HG02678 (cell line): ENCODE measurements around the gene ENTREP1.
"Not testable (repeated sequence)": the region's sequence is repeated elsewhere in the genome, so short reads cannot be mapped to it uniquely, and the experiment has no call there.

ENCODE experiments used
- ATAC-seq: cut with Tn5 transposase; IDR thresholded peaks from one replicate; pipeline ENCODE4 v1.9.1; 2021; ENCODE audit warnings: mild to moderate bottlenecking, moderate library complexity; ENCODE audit not compliant: unreplicated experiment

ENTREP1 gene

DNA sequence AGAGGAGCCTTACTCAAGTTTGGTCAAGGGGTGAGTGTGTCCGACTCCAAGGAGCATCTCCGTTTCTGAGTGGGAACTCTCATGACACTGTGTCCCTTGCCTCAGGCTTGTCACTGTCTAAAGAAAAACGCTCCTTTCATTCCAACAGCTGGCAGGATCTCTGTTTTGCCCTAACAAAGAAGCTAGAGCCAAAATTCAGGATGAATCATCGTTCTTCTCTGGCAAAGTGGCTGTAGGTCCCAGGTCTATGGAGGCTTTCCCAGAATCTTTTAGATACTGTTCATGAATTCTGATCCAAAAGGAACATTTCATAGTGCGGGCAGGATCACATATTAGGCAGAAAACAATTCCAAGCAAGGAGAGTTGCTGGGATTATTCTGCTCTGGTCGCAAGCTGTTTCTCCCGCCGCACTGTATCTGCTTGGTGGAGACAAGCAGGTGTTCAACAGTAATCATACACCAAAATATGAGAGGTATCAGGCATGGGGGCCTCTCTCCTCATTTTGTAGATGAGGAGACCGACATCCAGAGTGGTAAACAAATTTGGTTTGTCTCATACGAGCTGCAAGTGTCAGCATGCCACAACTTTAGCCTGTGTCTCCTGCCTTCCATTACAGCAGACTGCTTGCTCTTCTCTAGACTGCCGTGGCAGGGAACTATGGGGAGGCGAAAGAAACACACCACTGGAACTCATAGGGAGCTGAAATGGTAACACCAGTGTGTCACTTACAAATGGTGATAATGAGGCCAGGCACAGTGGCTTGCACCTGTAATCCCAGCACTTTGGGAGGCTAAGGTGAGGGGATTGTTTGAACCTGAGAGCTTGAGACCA, 72.6 kb downstream of the ENTREP1 start:
- no peak for ATAC-seq

DNA sequence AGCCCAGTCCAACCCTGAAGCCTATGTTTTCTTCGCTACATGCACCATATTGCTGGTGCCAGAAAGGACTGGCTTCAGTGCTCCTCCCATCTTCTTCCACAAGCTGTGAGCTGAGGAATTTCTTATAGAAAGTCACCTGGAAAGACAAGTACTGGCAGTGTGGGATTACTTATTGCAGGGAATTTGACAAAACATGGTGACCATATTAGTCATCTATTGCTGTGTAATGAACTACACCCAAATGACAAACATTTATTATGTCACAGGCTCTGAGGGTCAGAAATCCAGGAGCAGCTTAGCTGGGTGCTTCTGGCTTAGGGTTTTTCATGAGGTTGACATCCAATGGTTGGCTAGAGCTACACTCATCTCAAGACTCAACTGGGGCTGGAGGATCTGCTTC, 75.5 kb downstream of the ENTREP1 start:
- no peak for ATAC-seq

DNA sequence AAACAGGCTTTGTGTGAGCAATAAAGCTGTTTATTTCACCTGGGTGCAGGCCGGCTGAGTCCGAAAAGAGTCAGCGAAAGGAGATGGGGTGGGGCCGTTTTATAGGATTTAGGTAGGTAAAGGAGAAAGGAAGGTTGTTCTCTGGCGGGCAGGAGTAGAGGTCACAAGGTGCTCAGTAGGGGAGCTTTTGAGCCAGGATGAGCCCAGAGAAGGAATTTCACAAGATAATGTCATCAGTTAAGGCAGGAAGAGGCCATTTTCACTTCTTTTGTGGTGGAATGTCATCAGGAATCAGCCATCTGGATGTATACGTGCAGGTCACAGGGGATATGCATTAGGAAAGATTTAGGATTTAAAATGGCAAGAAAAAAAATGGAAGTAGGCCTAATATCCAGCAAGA, 84.9 kb downstream of the ENTREP1 start:
- not testable (repeated sequence) for ATAC-seq

DNA sequence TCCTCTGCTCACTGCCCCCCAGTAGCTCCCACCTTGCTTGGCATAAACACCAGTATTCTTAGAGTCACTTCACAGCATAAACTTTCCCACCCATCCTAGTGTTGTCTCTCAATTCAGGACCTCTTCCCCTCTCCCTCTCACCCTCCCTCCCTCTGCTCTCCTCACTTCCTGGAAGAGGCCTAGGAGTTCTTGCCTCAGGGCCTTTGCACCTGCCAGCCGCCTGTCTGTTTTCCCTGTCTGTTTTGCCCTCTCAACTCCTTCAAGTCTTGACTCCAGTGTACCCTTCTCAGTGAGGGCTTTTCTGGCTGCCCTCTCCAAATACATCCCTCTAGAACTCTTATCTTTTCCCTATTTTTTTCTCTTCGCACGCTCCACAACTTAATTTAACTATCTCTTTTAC, 86.2 kb downstream of the ENTREP1 start:
- ATAC-seq: no peak

DNA sequence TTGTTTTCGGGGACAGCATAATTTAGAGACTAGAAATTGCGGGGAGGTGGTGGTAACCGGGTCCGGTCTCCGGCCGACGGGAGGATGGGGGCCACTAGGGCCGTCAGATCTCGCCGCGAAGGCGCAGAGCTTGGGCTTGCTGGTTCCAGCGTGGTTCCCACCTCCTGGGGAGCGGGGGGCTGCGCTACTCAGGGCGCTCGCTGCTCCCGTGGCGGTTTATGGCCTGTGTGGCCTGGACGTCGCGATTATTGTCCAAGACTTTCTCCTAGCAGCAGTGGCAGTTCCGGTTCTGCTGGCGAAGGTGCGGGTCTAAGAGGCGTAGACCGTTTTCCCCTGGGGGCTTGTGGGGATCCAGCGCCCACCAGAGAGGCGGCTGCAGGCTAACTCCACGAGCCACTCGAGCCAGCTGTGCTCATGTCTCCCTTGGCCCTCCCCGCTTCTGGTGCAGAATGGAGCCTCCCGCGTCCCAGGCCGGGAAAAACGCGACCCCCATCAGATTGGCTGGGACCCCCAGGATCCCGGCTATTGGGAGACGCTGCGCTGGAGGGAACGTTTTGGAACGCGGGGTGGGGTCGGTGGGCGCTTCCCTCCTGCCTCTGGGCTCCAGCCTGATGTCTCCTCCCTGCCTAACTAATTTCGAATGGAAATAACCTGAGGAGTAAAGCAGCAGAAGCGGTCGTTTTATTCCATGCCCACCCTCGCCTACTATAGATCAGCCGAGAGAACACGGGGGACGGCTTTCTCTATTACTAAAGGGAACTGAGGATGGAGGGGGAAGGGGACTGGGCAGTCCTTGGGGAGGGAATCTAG, 87.1 kb downstream of the ENTREP1 start:
- ATAC-seq: no peak

DNA sequence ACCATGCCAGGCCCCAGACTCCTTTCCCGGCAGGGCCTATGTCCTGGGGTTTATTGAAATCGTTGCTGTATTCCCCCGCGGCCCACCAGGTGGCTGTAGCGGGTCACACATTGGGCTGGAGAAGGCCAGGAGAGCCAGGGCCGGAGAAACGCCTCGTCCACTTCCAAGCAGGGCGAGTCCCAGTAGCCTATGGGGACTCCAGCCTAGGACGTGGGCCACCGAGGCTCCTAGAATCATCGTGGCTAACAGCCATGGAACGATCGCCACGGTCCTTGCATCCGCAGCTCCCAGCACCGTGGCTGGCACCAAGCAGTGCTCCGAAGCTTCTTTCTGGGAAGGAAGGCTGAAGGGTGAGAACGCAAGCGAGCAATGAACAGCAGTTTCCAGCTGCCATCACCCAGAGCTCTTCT, 87.7 kb downstream of the ENTREP1 start:
- ATAC-seq: no peak

DNA sequence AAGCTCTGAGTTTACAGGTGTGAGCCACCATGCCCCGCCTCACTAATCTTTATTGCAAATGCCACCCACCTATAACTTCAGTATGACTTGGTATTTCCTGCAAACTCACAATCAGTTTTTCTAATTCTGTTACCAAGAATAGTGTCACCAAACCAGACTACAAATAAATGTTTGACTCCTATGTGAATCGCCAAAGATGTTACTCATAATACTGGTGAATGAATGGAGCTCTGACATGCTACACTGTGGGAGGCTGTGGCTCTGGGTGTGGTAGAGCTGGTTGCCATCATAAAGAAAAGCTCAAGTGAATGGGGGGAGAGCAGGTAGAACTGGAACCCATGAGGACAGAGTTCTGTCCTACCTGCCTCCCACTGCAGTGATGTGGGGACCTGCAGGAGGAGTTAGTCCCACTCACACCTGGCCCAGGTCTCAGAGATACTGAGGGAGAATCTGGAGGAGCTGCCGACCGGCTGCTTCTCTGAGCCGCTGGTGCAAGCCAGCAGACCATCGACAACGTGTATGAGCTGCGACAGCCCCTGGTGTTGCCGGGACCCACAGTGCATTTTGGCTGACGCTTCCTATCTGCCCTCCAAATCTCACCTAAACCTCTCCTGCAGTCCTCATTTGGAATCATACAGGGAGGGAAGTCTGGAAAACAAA, 95.7 kb downstream of the ENTREP1 start:
- no peak for ATAC-seq

DNA sequence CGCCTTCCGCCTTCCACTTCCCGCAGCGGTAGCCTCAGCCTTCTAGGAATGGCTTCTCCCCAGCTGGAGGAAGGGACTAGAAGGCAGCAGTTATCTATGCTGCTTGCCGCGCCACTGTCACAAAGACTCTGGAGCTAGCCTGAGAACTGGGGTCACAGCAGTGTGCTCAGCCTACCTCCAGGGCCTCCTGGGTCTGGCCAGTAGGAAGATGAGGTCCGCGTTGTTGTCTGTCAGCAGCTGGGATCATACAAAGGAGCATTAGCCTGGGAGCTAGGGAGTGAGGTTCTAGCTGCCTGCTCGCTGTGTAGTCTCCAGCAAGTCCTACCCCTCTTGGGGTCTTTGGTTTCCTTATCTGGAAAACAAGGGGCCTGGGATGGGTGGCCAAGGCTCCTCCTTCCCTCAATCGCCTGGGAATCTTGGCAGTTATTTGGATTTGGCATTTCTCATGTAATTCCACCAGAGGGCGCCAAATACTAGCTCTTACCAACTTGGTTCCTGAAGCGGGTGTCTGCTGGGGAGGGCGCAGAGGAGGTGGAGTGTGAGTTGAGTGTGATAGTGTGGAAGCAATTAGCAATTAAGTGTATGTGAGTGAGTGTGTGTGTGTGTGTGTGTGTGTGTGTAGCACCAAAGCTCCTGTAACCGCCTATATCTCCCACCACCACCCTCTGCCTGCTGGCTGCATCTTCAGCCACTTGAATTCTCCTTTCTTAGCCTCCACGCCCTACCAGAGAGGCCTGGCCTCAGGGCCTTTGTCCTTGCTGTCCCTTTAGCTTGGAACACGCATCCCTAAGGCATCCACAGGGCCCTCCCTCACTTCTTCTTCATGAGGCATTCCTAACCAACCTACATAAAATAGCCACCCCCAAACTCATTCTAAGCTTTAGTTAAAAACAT, 97.1 kb downstream of the ENTREP1 start:
- ATAC-seq: peak; percentile 54

DNA sequence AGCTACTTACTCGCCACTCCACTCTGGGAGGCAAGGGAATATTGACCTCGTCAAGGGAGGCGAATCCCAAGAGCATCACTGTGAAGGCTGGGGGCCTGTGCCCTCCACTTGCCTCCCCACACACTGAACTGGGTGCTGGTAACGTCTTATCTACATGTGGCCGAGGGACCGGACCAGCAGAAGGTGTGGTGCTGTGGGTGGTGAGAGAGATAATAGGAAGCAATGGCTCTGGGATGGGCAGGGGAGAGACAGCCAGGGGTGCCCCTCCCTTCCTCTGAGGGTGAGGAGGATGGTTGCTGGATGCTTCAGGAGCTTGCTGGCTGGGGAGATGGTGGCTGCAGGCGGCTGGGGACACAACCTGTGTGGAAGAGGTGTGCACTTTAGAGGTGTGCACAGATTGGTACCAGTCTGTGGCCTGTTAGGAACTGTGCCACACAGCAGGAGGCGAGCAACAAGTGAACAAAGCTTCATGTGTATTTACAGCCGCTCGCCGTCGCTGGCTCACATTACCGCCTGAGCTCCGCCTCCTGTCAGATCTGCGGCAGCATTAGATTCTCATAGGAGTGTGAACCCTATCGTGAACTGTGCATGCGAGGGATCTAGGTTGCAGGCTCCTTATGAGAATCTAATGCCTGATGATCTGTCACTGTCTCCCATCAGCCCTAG, 100.3 kb downstream of the ENTREP1 start:
- no peak for ATAC-seq

DNA sequence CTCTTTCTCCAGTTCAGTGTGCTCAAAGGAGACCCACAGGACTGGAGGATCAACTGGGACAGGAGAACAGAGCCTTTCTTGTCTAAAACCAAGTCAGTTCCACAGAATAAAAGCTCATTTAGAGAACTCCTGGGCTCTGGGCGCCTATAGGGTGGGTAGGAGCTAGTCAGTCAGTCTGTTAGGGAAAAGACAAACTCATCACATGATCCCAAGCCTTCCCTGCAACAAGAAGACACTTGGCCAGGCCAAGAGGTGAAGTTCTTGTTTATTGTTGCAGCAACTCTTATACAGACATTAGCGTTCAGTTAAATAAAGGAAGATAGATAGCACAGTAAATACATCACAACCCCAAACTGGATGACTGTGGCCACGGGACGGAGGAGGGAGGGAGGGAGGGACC, 102.3 kb downstream of the ENTREP1 start:
- ATAC-seq: no peak

DNA sequence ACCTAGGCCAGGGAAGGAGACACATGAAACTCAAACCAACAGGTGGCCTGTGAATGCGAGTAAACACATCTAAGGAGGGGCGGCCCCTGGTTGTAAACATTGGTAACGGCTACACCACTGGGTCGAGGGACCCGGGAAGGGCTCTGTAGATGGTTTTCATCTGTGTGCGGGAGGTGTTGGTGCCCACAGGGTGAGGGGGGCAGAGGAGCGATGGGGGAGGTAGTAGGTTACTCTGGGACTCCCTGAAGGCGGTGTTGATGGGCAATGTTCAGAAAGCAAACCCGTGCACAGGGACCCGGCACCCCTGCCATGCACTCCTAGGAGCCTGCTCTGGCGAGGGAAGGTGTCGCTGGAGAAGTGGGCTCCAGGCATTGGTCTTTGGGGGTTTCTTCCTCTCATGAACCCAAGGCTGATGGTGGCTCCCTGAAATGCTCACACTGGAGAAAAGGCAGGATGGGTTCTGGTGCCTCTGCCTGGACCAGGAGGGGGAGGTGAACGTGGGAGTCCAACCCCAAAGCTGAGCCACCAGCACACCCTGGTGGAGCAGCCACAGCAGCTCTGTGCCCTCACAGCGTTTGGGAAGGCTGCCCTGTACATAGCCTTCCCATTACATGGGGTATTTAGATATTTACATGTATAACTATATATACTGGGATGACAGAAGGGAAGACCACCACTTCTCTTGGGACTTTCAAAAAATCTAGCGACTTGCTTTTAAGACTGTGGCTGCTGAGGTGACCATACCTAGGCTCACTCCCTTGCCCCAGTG, 103.2 kb downstream of the ENTREP1 start:
- ATAC-seq: no peak

DNA sequence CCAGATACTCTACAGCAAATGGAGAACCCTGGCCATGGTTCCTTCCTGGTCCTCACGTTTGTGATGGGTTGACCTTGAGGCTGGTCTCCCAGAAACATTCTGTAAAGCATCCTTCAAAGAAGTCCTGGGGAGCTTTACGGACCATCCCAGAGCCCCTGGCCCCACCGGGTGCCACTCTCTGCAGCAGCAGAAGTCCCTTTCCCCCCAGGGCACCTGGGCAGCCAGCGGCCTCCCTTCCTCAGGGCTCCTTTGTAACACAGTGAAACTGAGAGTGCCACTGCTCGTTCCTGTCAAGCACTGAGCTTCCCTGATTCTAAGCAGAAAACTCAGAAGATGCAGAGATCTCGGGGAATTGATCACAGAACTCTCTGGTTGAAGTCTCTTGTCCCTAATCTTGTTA, 104.3 kb downstream of the ENTREP1 start:
- no peak for ATAC-seq

DNA sequence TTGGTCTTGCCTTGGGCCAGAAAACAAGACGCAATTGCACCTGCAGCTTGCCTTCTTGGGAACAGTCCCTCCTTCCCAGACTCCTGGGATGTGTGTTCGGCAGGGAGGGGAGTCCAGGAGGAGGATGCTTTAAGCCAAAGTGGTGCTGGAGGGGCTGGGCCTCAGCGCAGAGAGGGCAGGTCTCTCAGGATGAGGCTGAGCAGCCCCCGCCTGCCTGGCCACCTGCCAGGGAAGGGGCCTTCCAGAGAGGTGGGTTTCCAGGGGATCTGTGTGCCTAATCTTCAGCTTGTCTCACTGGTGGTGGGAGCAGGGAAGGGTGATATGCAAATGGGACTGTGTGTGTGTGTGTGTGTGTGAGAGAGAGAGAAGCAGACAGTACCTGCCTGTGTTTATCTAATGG, 105.2 kb downstream of the ENTREP1 start:
- no peak for ATAC-seq

DNA sequence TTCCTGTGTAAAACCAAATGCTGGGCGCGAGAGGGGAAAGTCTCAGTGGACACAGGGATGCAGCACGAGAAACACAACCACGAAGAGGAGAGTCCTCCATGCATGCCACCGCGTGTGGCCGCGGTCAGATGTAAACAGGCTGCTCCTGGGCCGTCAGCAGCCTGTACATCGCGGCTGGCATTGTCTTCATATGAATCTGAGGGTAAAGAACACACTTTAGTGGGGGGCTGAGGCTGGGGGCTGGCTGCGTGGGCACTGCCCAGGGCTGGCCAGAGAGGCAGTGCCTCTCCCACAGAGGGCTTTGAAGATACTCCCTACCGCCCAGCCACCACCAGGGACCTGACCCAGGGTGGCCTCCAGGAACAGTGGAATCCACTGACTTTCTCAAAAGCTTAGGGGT, 106.2 kb downstream of the ENTREP1 start:
- ATAC-seq: no peak

DNA sequence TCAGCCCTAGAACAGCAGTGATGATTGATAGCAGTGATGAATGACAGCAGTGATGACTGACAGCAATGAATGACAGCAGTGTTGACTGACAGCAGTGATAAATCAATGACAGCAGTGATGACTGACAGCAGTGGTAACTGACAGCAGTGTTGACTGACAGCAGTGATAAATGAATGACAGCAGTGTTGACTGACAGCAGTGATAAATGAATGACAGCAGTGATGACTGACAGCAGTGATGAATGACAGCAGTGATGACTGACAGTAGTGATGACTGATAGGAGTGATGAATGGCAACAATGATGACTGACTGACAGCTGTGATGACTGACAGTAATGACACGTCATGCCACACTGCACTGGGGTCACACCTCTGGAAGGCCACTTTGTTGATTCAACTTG, 106.8 kb downstream of the ENTREP1 start:
- ATAC-seq: no peak

DNA sequence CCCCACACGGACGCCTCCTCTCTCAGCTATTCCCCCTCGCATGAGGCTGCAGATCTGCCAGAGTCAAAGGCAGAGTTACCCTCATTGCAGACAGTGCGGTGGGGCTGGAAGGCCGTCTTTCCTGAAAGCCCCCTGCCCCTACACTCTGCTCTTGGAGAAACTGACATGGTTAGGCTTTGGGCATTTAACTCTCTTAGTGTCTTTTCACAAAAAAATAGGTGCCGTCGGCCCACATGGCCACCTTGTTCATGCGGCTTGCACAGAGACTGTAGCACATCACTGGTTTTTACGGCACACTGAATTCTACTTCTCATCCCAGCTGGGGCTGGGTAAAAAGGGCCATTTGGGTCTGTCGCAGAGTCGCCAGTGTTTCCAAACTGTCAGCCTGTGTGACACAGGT, 107.6 kb downstream of the ENTREP1 start:
- ATAC-seq: no peak

DNA sequence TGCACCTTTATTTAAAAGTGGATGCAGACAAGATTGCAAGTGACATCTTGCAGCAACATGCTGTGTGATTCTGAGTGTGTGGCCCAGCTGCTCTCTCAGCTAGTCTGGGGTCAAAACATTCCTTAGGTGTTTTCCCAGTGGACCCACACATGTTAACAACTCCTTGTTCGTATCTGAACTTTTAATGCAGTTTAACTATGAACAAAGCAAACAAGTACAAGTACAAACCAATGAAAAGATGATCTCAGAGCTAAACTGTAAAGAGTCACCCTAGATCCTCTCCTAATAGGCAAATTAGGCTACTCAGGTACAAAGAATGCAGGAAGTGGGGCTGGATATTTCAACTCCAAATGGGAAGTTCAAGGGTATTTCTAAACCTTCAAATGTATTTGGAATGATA, 108.4 kb downstream of the ENTREP1 start:
- ATAC-seq: no peak

DNA sequence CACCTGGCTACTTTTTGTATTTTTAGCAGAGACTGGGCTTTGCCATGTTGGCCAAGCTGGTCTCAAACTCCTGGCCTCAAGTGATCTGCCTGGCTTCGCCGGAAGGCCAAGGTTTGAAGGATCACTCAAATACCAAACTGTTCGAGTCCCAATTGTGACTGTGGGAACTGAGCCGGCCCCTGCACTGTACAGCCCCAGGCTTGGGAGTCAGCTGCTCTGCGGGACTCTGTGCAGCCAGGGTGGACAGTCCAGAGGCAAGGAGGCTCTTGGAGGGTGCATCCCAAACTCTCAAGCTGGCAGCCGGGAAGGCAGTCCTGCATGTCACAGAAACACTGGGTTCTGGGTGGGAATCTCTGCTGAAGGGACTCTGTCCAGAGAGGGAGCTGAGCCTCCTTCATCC, 109.0 kb downstream of the ENTREP1 start:
- ATAC-seq: no peak

DNA sequence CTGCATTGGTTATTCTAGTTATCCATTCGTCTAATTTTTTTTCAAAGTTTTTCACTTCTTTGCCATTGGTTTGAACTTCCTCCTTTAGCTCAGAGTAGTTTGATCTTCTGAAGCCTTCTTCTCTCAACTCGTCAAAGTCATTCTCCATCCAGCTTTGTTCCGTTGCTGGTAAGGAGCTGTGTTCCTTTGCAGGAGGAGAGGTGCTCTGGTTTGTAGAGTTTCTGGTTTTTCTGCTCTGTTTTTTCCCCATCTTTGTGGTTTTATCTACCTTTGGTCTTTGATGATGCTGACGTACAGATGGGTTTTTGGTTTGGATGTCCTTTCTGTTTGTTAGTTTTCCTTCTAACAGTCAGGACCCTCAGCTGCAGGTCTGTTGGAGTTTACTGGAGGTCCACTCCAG, 114.6 kb downstream of the ENTREP1 start:
- not testable (repeated sequence) for ATAC-seq
